Right lobe of liver (tissue), 6 donors: ENCODE measurements around the gene INS. TPM values are rescaled to one million over a fixed set of nuclear protein-coding genes. Genes with fewer than 3 reads are reported as not detected.

Source experiments
- ATAC-seq, 4 donors: fragments of 200-7000 bp; cut with Tn5 transposase; one replicate each; pipeline ENCODE4 v1.9.1; 2020; ENCODE audit warnings: mild to moderate bottlenecking in 4 of 4, moderate library complexity in 4 of 4
- DNase-seq, 3 donors: peaks; one replicate each; pipeline ENCODE4 v3.0.0-alpha.2; 2020
- H3K27ac ChIP-seq, 3 donors: fragments of 200-600 bp; one replicate each; pipeline ENCODE4 v1.8.0; 2022
- H3K27me3 ChIP-seq, 2 donors: fragments of 200-600 bp; one replicate each; pipeline ENCODE4 v1.8.0; 2022
- H3K36me3 ChIP-seq, 4 donors: fragments of 200-600 bp; sonication (generic) in 1 of 4; one replicate each; pipeline versions ENCODE4 v1.5.1 to v1.8.0; 2017 to 2022; ENCODE audit warnings: control low read depth in 1 of 4
- H3K4me1 ChIP-seq, 4 donors: fragments of 200-600 bp; sonication (generic) in 1 of 4; one replicate each; pipeline versions ENCODE4 v1.5.1 to v1.8.0; 2017 to 2022; ENCODE audit warnings: control low read depth in 1 of 4
- H3K4me3 ChIP-seq, 3 donors: fragments of 200-600 bp; one replicate each; pipeline ENCODE4 v1.8.0; 2022
- H3K9me3 ChIP-seq, 4 donors: fragments of 200-600 bp; sonication (generic) in 1 of 4; one replicate each; pipeline versions ENCODE4 v1.5.1 to v1.8.0; 2017 to 2022; ENCODE audit warnings: control low read depth in 1 of 4
- CTCF ChIP-seq, 4 donors: fragments of 200-600 bp in 3 of 4; fragments of 450-650 bp in 1 of 4; IDR thresholded peaks; one replicate each; pipeline versions ENCODE4 v1.5.1 to v1.8.0; 2016 to 2022; ENCODE audit warnings: antibody characterized with exemption in 4 of 4, mild to moderate bottlenecking in 2 of 4
- POLR2A ChIP-seq: fragments of 450-650 bp; IDR thresholded peaks from one replicate; pipeline ENCODE4 v1.6.1; 2017; ENCODE audit warnings: antibody characterized with exemption, mild to moderate bottlenecking
- WGBS: methylation state at CpG from one replicate; pipeline ENCODE4 v1.1.6; 2018; ENCODE audit warnings: low coverage, low lambda C conversion rate; ENCODE audit not compliant: insufficient coverage; ENCODE audit errors: missing lambda C conversion rate; 5-methylcytosine and 5-hydroxymethylcytosine counted together
- intact Hi-C, 2 donors: fragments of 100-400 bp; cut with DNase I; formaldehyde crosslinking; loops; one replicate each; pipeline versions ENCODE4 v1.11.2 to v1.14.1; 2022
- total RNA-seq, 6 experiments: library from RNA; depleted of rRNA in 2 of 6; stranded (reverse); fragments of >200 nt in 2 of 6; fragmentation: NEBNext Ultra II Directional in 3 of 6; extraction: Animal tissue kit (Norgen Biotek cat#: 25700) in 3 of 6; gene quantifications; one replicate each; pipeline versions ENCODE4 v1.1.0 to v1.2.4, GENCODE V29; 2016 to 2023
- donor health status: DM: no; HTN: yes; CAD: no.
- donor health status: DM: no; HTN: no; CAD: no.
- donor health status: DM: no; HTN: no; CAD: no.
- donor health status: DM: no; HTN: yes; CAD: no.
- donor health status: DM: no; HTN: yes; CAD: no.

Gene INS
- total RNA-seq, 6 experiments from 2014 or later: not detected

GRCh38 chr11:2132246-2132645 is 28.8 kb downstream of the INS start:
- DNase-seq (no peak), ATAC-seq (no peak)
- H3K27ac ChIP-seq: no peak overlapping the region
- H3K27me3 ChIP-seq: no peaks in the 10 kb centered on the region
- intact Hi-C loops: no loop called here
- no peaks in the 10 kb centered on the region for H3K9me3 ChIP-seq
- H3K36me3 ChIP-seq: peaks cover 0 to 31% (median 14%) of the 10 kb centered on the region in 4 donors
- peaks cover 0 to 29% (median 5%) of the 10 kb centered on the region in 4 donors for H3K4me1 ChIP-seq
- no peak overlapping the region for H3K4me3 ChIP-seq
- 67% methylated on average over 5 of the region's 6 CpGs for WGBS
- TF ChIP-seq CTCF (IDR thresholded peaks at IDR 0.05) (no peak), POLR2A (no peak)

GRCh38 chr11:2131371-2132236 is 29.4 kb downstream of the INS start:
- H3K4me3 ChIP-seq: no peak overlapping the region
- intact Hi-C loops: no loop called here
- peaks cover 0 to 31% (median 14%) of the 10 kb centered on the region in 4 donors for H3K36me3 ChIP-seq
- TF ChIP-seq CTCF (IDR thresholded peaks at IDR 0.05) (no peak), POLR2A (no peak)
- H3K4me1 ChIP-seq: peaks cover 0 to 26% (median 4%) of the 10 kb centered on the region in 4 donors
- H3K27ac ChIP-seq: no peak overlapping the region
- DNase-seq (no peak), ATAC-seq (no peak)
- WGBS: 79% methylated on average over 28 of the region's 28 CpGs
- H3K9me3 ChIP-seq: no peaks in the 10 kb centered on the region
- H3K27me3 ChIP-seq: no peaks in the 10 kb centered on the region

- ATAC-seq (no peak), DNase-seq (peak; percentile 12 to 42 (median 39))
- 65% methylated on average over 2 of the region's 18 CpGs for WGBS
- Histone ChIP-seq H3K4me3 (no peak overlapping the region), H3K27me3 (no peaks in the 10 kb centered on the region), H3K36me3 (peaks cover 0 to 31% (median 14%) of the 10 kb centered on the region in 4 donors), H3K9me3 (no peaks in the 10 kb centered on the region), H3K27ac (no peak overlapping the region), H3K4me1 (peaks cover 0 to 19% (median under 1%) of the 10 kb centered on the region in 4 donors)
- TF ChIP-seq CTCF (IDR thresholded peaks at IDR 0.05): no peak
- TF ChIP-seq POLR2A: no peak
- intact Hi-C loops: no loop called here
Observed at GRCh38 chr11:2130881-2131352, 30.1 kb downstream of the INS start.

- intact Hi-C loops: no loop called here
- Histone ChIP-seq H3K4me1 (peaks cover 0 to 8% (median 0%) of the 10 kb centered on the region in 4 donors), H3K4me3 (no peak overlapping the region), H3K27ac (no peak overlapping the region), H3K27me3 (no peaks in the 10 kb centered on the region), H3K36me3 (peaks cover 0 to 30% (median 12%) of the 10 kb centered on the region in 4 donors), H3K9me3 (no peaks in the 10 kb centered on the region)
- DNase-seq (peak; percentile 14 to 51 (median 49)), ATAC-seq (no peak)
- WGBS: 80% methylated on average over 1 of the region's 25 CpGs
- TF ChIP-seq CTCF (IDR thresholded peaks at IDR 0.05) (no peak), POLR2A (no peak)
Observed at GRCh38 chr11:2129699-2130366, 31.2 kb downstream of the INS start.
